Left lobe of liver (tissue), 2 donors: Measurements from ENCODE around the gene C19orf12. TPM values are rescaled to one million over a fixed set of nuclear protein-coding genes. Genes with fewer than 3 reads are reported as not detected.
A peak's percentile ranks its signal among the peaks of the same experiment; 100 is the strongest.

Source experiments
- ATAC-seq: fragments of 200-7000 bp; cut with Tn5 transposase; one replicate; pipeline ENCODE4 v1.9.1; 2020; ENCODE audit warnings: mild to moderate bottlenecking, moderate library complexity
- DNase-seq: peaks from one replicate; pipeline ENCODE4 v3.0.0-alpha.2; 2020; ENCODE audit warnings: low spot score
- total RNA-seq: library from RNA; stranded (reverse); gene quantifications from one replicate; pipeline ENCODE4 v1.2.1, GENCODE V29; 2021
- donor health status: DM: no; HTN: no; CAD: no; lungs with moderate emphysema.
- donor health status: DM: no; HTN: yes; CAD: no.

C19orf12 gene
- total RNA-seq, result 52.3 TPM

- DNase-seq (peak; percentile 67), ATAC-seq (peak; percentile 72)
Measured at GRCh38 chr19:29714953-29715700, at the start of gene C19orf12. Gene C19orf12 (minus strand): TSS chr19:29715261. CDS start chr19:29708413, 6,848 bp downstream.

- no peak for DNase-seq
Measured at GRCh38 chr19:29764361-29764760, 49.3 kb upstream of the C19orf12 start.

GRCh38 chr19:29763196-29763595, 48.1 kb upstream of the C19orf12 start:
- ATAC-seq (no peak), DNase-seq (no peak)

More at GRCh38 chr19:29764361-29764760, 49.3 kb upstream of the C19orf12 start:
- ATAC-seq, result no peak

- no peak for DNase-seq
- ATAC-seq, result no peak
Measured at GRCh38 chr19:29761575-29762232, 46.6 kb upstream of the C19orf12 start.

GRCh38 chr19:29760752-29761502, 45.9 kb upstream of the C19orf12 start:
- no peak for ATAC-seq
- no peak for DNase-seq

- no peak for ATAC-seq
- DNase-seq, result no peak
Measured at GRCh38 chr19:29759359-29759758, 44.3 kb upstream of the C19orf12 start.

GRCh38 chr19:29758863-29759262, 43.8 kb upstream of the C19orf12 start:
- no peak for DNase-seq
- no peak for ATAC-seq

- ATAC-seq (no peak), DNase-seq (no peak)
Measured at GRCh38 chr19:29757551-29757950, 42.5 kb upstream of the C19orf12 start.

GRCh38 chr19:29753934-29754305, 38.9 kb upstream of the C19orf12 start:
- ATAC-seq (no peak), DNase-seq (no peak)

- ATAC-seq (no peak), DNase-seq (no peak)
Measured at GRCh38 chr19:29753190-29753933, 38.3 kb upstream of the C19orf12 start.

- DNase-seq, result no peak
- ATAC-seq, result no peak
Measured at GRCh38 chr19:29752450-29753025, 37.5 kb upstream of the C19orf12 start.

GRCh38 chr19:29751932-29752331, 36.9 kb upstream of the C19orf12 start:
- ATAC-seq, result no peak
- DNase-seq, result no peak

- ATAC-seq, result no peak
- DNase-seq, result no peak
Measured at GRCh38 chr19:29750001-29750400, 34.9 kb upstream of the C19orf12 start.

GRCh38 chr19:29748996-29749849, 34.2 kb upstream of the C19orf12 start:
- ATAC-seq (no peak), DNase-seq (no peak)

GRCh38 chr19:29745253-29745652, 30.2 kb upstream of the C19orf12 start:
- ATAC-seq (no peak), DNase-seq (no peak)

- ATAC-seq (no peak), DNase-seq (no peak)
Measured at GRCh38 chr19:29743681-29744080, 28.6 kb upstream of the C19orf12 start.

- no peak for DNase-seq
- no peak for ATAC-seq
Measured at GRCh38 chr19:29741776-29742175, 26.7 kb upstream of the C19orf12 start.

- DNase-seq (no peak), ATAC-seq (no peak)
Measured at GRCh38 chr19:29741226-29741625, 26.2 kb upstream of the C19orf12 start.

- DNase-seq, result no peak
- no peak for ATAC-seq
Measured at GRCh38 chr19:29737461-29738000, 22.5 kb upstream of the C19orf12 start.
